ENCODE data around the gene SCYL1. TPM values are rescaled to one million over a fixed set of nuclear protein-coding genes. Genes with fewer than 3 reads are reported as not detected.

The SCYL1 gene
- total and polyA plus RNA-seq, 4 experiments from 2014 or later: 22.9 to 81.3 (median 56.7) TPM

GRCh38 chr11:65580031-65580692, 55.3 kb downstream of the SCYL1 start:
- H3K4me3 Mint-ChIP-seq: peak overlapping the region in 1 of 8 donors; percentile 39
- no peaks in the 10 kb centered on the region for H3K9me3 Mint-ChIP-seq
- intact Hi-C loops (cut with micrococcal nuclease): no loop called here
- H3K27ac ChIP-seq (ENCODE audit: low read depth, low read length): no peak overlapping the region
- peaks cover 46% of the 10 kb centered on the region for H3K36me3 ChIP-seq (ENCODE audit: insufficient read depth, low read length)
- H3K36me3 Mint-ChIP-seq: peaks cover 22 to 62% of the 10 kb centered on the region in 2 donors
- peaks cover 34% of the 10 kb centered on the region for H3K4me1 ChIP-seq (ENCODE audit: insufficient read depth, low read length)
- no peaks in the 10 kb centered on the region for H3K27me3 Mint-ChIP-seq
- H3K9me3 ChIP-seq (ENCODE audit: control insufficient read depth in 1 of 2, low read length in 2 of 2): no peaks in the 10 kb centered on the region
- ChIA-PET CTCF (ENCODE audit: partially characterized antibody) (interaction anchor here (5.1 kb wide), 1 partner anchor 39 kb away, joined by 41 read pairs; no protein-coding TSS in a partner anchor), POLR2A (ENCODE audit: partially characterized antibody) (interaction anchor here (1.1 to 17.1 kb wide), 4 partner anchors 8 to 72 kb away, joined by 3 to 403 read pairs (median 98); partner anchors contain the start of genes KCNK7 and LTBP3)
- H3K4me3 ChIP-seq (ENCODE audit: low read length in 2 of 2): no peak overlapping the region
- peak overlapping the region in 2 of 7 donors; percentile 24 to 41 for H3K27ac Mint-ChIP-seq
- H3K27me3 ChIP-seq (ENCODE audit: insufficient read depth, low read length): no peaks in the 10 kb centered on the region
- peaks cover 12 to 46% (median 30%) of the 10 kb centered on the region in 4 donors for H3K4me1 Mint-ChIP-seq
- DNase-seq: no peak

- ChIA-PET POLR2A (ENCODE audit: partially characterized antibody) (interaction anchor here (8.6 kb wide), 1 partner anchor 15 kb away, joined by 79 read pairs; the partner anchor contains the start of gene KCNK7), CTCF (ENCODE audit: partially characterized antibody) (interaction anchor here (1.0 kb wide), 1 partner anchor 13 kb away, joined by 4 read pairs; no protein-coding TSS in a partner anchor)
- intact Hi-C loops (cut with micrococcal nuclease): no loop called here
- Mint-ChIP-seq H3K4me1 (peaks cover 8 to 41% (median 25%) of the 10 kb centered on the region in 4 donors), H3K9me3 (no peaks in the 10 kb centered on the region), H3K27me3 (no peaks in the 10 kb centered on the region), H3K4me3 (no peak overlapping the region), H3K27ac (no peak overlapping the region), H3K36me3 (peaks cover 22 to 58% of the 10 kb centered on the region in 2 donors)
- no peak for DNase-seq
- no peak overlapping the region for H3K27ac ChIP-seq (ENCODE audit: low read depth, low read length)
- H3K36me3 ChIP-seq (ENCODE audit: insufficient read depth, low read length): peaks cover 49% of the 10 kb centered on the region
- no peak overlapping the region for H3K4me3 ChIP-seq (ENCODE audit: low read length in 2 of 2)
- peaks cover 30% of the 10 kb centered on the region for H3K4me1 ChIP-seq (ENCODE audit: insufficient read depth, low read length)
- no peaks in the 10 kb centered on the region for H3K27me3 ChIP-seq (ENCODE audit: insufficient read depth, low read length)
- no peaks in the 10 kb centered on the region for H3K9me3 ChIP-seq (ENCODE audit: control insufficient read depth in 1 of 2, low read length in 2 of 2)
Observed at GRCh38 chr11:65580756-65581155, 55.9 kb downstream of the SCYL1 start.

- ChIA-PET CTCF (ENCODE audit: partially characterized antibody) (interaction anchor here (0.6 to 1.4 kb wide), 3 partner anchors 12 to 29 kb away, joined by 3 to 6 read pairs (median 4); no protein-coding TSS in a partner anchor), POLR2A (ENCODE audit: partially characterized antibody) (interaction anchor here (1.0 to 8.6 kb wide), 3 partner anchors 13 to 234 kb away, joined by 3 to 79 read pairs (median 4); partner anchors contain the start of genes KCNK7 and PCNX3)
- Histone ChIP-seq H3K4me1 (ENCODE audit: insufficient read depth, low read length) (peaks cover 23% of the 10 kb centered on the region), H3K9me3 (ENCODE audit: control insufficient read depth in 1 of 2, low read length in 2 of 2) (no peaks in the 10 kb centered on the region), H3K4me3 (ENCODE audit: low read length in 2 of 2) (no peak overlapping the region), H3K36me3 (ENCODE audit: insufficient read depth, low read length) (peaks cover 57% of the 10 kb centered on the region), H3K27ac (ENCODE audit: low read depth, low read length) (no peak overlapping the region), H3K27me3 (ENCODE audit: insufficient read depth, low read length) (no peaks in the 10 kb centered on the region)
- Mint-ChIP-seq H3K27me3 (no peaks in the 10 kb centered on the region), H3K36me3 (peaks cover 22 to 66% of the 10 kb centered on the region in 2 donors), H3K4me1 (peaks cover 12 to 47% (median 27%) of the 10 kb centered on the region in 4 donors), H3K4me3 (no peak overlapping the region), H3K9me3 (no peaks in the 10 kb centered on the region), H3K27ac (peak overlapping the region in 6 of 7 donors; percentile 70 to 84 (median 78))
- no peak for DNase-seq
- intact Hi-C loops (cut with micrococcal nuclease): no loop called here
Observed at GRCh38 chr11:65581928-65582327, 57.0 kb downstream of the SCYL1 start.

- H3K4me3 Mint-ChIP-seq: no peak overlapping the region
- H3K27ac ChIP-seq (ENCODE audit: low read depth, low read length): no peak overlapping the region
- no peaks in the 10 kb centered on the region for H3K9me3 ChIP-seq (ENCODE audit: control insufficient read depth in 1 of 2, low read length in 2 of 2)
- peak overlapping the region in 2 of 7 donors; percentile 52 to 75 for H3K27ac Mint-ChIP-seq
- POLR2A ChIA-PET (ENCODE audit: partially characterized antibody): interaction anchor here (1.1 to 1.7 kb wide), 3 partner anchors 8 to 43 kb away, joined by 3 to 10 read pairs (median 5); partner anchors contain the start of genes EHBP1L1 and FAM89B
- H3K36me3 Mint-ChIP-seq: peaks cover 22 to 61% of the 10 kb centered on the region in 2 donors
- H3K27me3 Mint-ChIP-seq: no peaks in the 10 kb centered on the region
- CTCF ChIA-PET (ENCODE audit: partially characterized antibody): interaction anchor here (1.4 to 7.9 kb wide), 4 partner anchors 10 to 40 kb away, joined by 6 to 124 read pairs (median 22); partner anchors contain the start of gene FAM89B
- no peak overlapping the region for H3K4me3 ChIP-seq (ENCODE audit: low read length in 2 of 2)
- intact Hi-C loops (cut with micrococcal nuclease): no loop called here
- H3K4me1 ChIP-seq (ENCODE audit: insufficient read depth, low read length): peaks cover 20% of the 10 kb centered on the region
- no peaks in the 10 kb centered on the region for H3K9me3 Mint-ChIP-seq
- H3K36me3 ChIP-seq (ENCODE audit: insufficient read depth, low read length): peaks cover 57% of the 10 kb centered on the region
- peaks cover 13 to 46% (median 28%) of the 10 kb centered on the region in 4 donors for H3K4me1 Mint-ChIP-seq
- DNase-seq: no peak
- no peaks in the 10 kb centered on the region for H3K27me3 ChIP-seq (ENCODE audit: insufficient read depth, low read length)
Observed at GRCh38 chr11:65583589-65583988, 58.7 kb downstream of the SCYL1 start.

GRCh38 chr11:65584106-65584505, 59.2 kb downstream of the SCYL1 start:
- Histone ChIP-seq H3K4me1 (ENCODE audit: insufficient read depth, low read length) (peaks cover 18% of the 10 kb centered on the region), H3K36me3 (ENCODE audit: insufficient read depth, low read length) (peaks cover 56% of the 10 kb centered on the region)
- POLR2A ChIA-PET (ENCODE audit: partially characterized antibody): interaction anchor here (1.1 to 1.7 kb wide), 3 partner anchors 8 to 43 kb away, joined by 3 to 10 read pairs (median 5); partner anchors contain the start of genes EHBP1L1 and FAM89B

GRCh38 chr11:65584723-65585171, 59.9 kb downstream of the SCYL1 start:
- intact Hi-C loops (cut with micrococcal nuclease): loop anchor here (5.0 kb wide), 1 partner anchor 217 kb away; no protein-coding TSS in a partner anchor
- no peaks in the 10 kb centered on the region for H3K27me3 ChIP-seq (ENCODE audit: insufficient read depth, low read length)
- peaks cover 51% of the 10 kb centered on the region for H3K36me3 ChIP-seq (ENCODE audit: insufficient read depth, low read length)
- CTCF ChIA-PET (ENCODE audit: partially characterized antibody): interaction anchor here (1.8 to 7.9 kb wide), 3 partner anchors 9 to 41 kb away, joined by 7 to 124 read pairs (median 36); partner anchors contain the start of gene FAM89B
- no peaks in the 10 kb centered on the region for H3K9me3 ChIP-seq (ENCODE audit: control insufficient read depth in 1 of 2, low read length in 2 of 2)
- POLR2A ChIA-PET (ENCODE audit: partially characterized antibody): interaction anchor here (1.6 to 1.7 kb wide), 2 partner anchors 9 to 12 kb away, joined by 5 to 10 read pairs; partner anchors contain the start of genes EHBP1L1 and FAM89B
- Mint-ChIP-seq H3K27ac (no peak overlapping the region), H3K4me1 (peaks cover 13 to 43% (median 28%) of the 10 kb centered on the region in 4 donors), H3K36me3 (peaks cover 22 to 54% of the 10 kb centered on the region in 2 donors), H3K27me3 (no peaks in the 10 kb centered on the region), H3K9me3 (no peaks in the 10 kb centered on the region), H3K4me3 (no peak overlapping the region)
- H3K27ac ChIP-seq (ENCODE audit: low read depth, low read length): no peak overlapping the region
- no peak for DNase-seq
- H3K4me1 ChIP-seq (ENCODE audit: insufficient read depth, low read length): peaks cover 17% of the 10 kb centered on the region
- H3K4me3 ChIP-seq (ENCODE audit: low read length in 2 of 2): no peak overlapping the region

More at GRCh38 chr11:65584106-65584505, 59.2 kb downstream of the SCYL1 start:
- Mint-ChIP-seq H3K36me3 (peaks cover 22 to 60% of the 10 kb centered on the region in 2 donors), H3K4me3 (no peak overlapping the region), H3K9me3 (no peaks in the 10 kb centered on the region), H3K27ac (peak overlapping the region in 3 of 7 donors; percentile 50 to 75 (median 61)), H3K27me3 (no peaks in the 10 kb centered on the region), H3K4me1 (peaks cover 13 to 46% (median 29%) of the 10 kb centered on the region in 4 donors)
- Histone ChIP-seq H3K4me3 (ENCODE audit: low read length in 2 of 2) (no peak overlapping the region), H3K27ac (ENCODE audit: low read depth, low read length) (no peak overlapping the region), H3K27me3 (ENCODE audit: insufficient read depth, low read length) (no peaks in the 10 kb centered on the region), H3K9me3 (ENCODE audit: control insufficient read depth in 1 of 2, low read length in 2 of 2) (no peaks in the 10 kb centered on the region)
- DNase-seq: no peak
- CTCF ChIA-PET (ENCODE audit: partially characterized antibody): interaction anchor here (1.8 to 7.9 kb wide), 3 partner anchors 10 to 41 kb away, joined by 7 to 124 read pairs (median 36); partner anchors contain the start of gene FAM89B
- intact Hi-C loops (cut with micrococcal nuclease): no loop called here

Measured in CD4-positive, alpha-beta memory T cell (primary cell).